GM18520 (cell line): ENCODE data around the gene ZNF622.
"Not testable (repeated sequence)": the region's sequence is repeated elsewhere in the genome, so short reads cannot be mapped to it uniquely, and the experiment has no call there.

Source experiments
- ATAC-seq: cut with Tn5 transposase; IDR thresholded peaks from one replicate; pipeline ENCODE4 v1.9.1; 2021; ENCODE audit not compliant: unreplicated experiment

ZNF622 gene

GRCh38 chr5:16436065-16436682 is 29.4 kb downstream of the ZNF622 start:
- ATAC-seq, result not testable (repeated sequence)

GRCh38 chr5:16431490-16431889 is 34.1 kb downstream of the ZNF622 start:
- no peak for ATAC-seq

GRCh38 chr5:16430349-16431089 is 35.1 kb downstream of the ZNF622 start:
- ATAC-seq, result no peak

- no peak for ATAC-seq
Measured at GRCh38 chr5:16428359-16428758, 37.2 kb downstream of the ZNF622 start.

GRCh38 chr5:16427587-16427986 is 38.0 kb downstream of the ZNF622 start:
- ATAC-seq, result no peak

GRCh38 chr5:16418471-16418922 is 47.1 kb downstream of the ZNF622 start:
- no peak for ATAC-seq

GRCh38 chr5:16417398-16418074 is 48.1 kb downstream of the ZNF622 start:
- no peak for ATAC-seq

GRCh38 chr5:16414861-16415260 is 50.7 kb downstream of the ZNF622 start:
- ATAC-seq, result no peak

GRCh38 chr5:16413166-16413860 is 52.3 kb downstream of the ZNF622 start:
- no peak for ATAC-seq

GRCh38 chr5:16412556-16412955 is 53.0 kb downstream of the ZNF622 start:
- ATAC-seq, result no peak

- ATAC-seq, result no peak
Measured at GRCh38 chr5:16411741-16412455, 53.7 kb downstream of the ZNF622 start.

- no peak for ATAC-seq
Measured at GRCh38 chr5:16411235-16411634, 54.4 kb downstream of the ZNF622 start.

GRCh38 chr5:16410338-16410737 is 55.3 kb downstream of the ZNF622 start:
- no peak for ATAC-seq

- ATAC-seq, result no peak
Measured at GRCh38 chr5:16406630-16407029, 59.0 kb downstream of the ZNF622 start.

GRCh38 chr5:16406023-16406422 is 59.6 kb downstream of the ZNF622 start:
- ATAC-seq, result no peak
